ELR (cell line): ENCODE measurements around the gene ANGPT4.

Experiments used
- DNase-seq: peaks from one replicate; pipeline ENCODE4 v3.0.0-alpha.2; 2015; ENCODE audit warnings: low read depth

Gene ANGPT4

DNA sequence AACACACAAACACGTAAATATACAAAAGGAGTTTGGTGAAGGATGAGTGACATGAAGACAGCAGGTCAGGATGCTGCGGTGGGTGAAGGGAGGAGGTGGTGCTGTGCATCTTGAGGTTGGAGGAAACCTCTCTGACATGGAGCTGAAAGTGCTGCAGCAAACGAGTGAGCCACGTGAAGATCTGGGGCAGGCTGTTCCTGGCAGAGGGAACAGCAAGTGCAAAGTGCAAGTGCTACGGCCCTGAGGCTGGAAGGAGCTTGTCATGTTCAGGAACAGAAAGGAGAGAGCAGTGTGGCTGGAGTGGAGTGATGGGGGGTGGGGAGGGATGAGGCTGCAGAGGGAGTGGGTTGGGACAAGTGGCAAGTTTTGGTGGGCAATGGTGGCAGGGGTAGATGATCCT lies 24.8 kb upstream of the ANGPT4 start:
- DNase-seq: no peak

GRCh38 chr20:939606-940005 lies 23.5 kb upstream of the ANGPT4 start:
- no peak for DNase-seq

- DNase-seq: no peak
Observed at GRCh38 chr20:934186-934840, 18.2 kb upstream of the ANGPT4 start.

DNA sequence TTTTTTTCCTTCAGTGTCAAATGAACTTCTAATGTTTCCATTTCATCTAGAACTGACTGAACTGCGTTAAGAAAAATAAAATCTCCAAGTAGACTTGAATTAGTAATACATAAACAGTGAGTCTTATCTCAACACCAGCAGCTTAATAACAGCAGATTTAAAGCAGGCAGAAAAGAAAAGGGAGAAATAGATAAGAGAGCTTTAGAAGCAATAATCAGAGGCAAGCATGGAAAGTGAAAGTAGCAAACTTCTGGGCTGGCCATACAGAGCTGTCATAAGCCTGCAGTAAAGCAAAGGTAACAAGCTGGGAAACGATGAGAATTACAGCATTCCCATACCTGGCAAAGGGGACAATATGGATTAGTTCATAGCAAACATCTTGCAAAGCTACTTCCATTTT lies 16.9 kb upstream of the ANGPT4 start:
- no peak for DNase-seq

DNA sequence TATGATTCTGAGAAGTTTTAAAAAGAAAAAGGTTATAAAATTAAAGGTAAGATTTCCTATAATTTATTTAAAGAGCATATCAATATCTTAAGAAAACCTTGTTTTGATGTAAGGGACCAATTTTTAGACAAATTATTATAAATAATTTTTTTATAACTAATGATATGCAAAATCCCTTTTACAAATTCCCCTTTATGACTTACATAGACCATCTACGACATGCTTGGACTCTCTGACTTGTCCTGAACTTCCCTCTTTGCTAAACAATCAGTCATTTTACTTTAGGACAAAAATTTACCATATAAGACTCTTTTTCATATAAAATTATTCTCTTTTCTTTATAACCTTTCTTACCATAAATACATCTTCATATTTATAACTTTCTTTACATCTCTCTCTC lies 15.3 kb upstream of the ANGPT4 start:
- DNase-seq: peak; percentile 35

GRCh38 chr20:926670-927069 lies 10.5 kb upstream of the ANGPT4 start:
- DNase-seq: no peak

DNA sequence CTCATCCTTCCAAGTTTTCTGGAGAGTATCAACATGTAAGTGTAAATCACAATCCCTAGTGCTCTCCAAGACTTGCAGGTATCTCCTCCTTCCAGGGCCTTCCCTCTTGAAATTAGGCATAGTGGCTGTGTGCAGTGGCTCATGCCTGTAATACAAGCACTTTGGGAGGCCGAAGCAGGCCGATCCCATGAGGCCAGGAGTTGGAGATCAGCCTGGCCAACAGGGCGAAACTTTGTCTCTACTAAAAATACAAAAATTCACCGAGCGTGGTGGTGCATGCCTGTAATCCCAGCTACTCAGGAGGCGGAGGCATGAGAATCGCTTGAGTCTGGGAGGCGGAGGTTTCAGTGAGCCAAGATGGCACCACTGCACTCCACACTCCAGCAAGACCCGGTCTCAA lies 9.4 kb upstream of the ANGPT4 start:
- no peak for DNase-seq

- DNase-seq: no peak
Observed at GRCh38 chr20:924639-925038, 8.5 kb upstream of the ANGPT4 start.

DNA sequence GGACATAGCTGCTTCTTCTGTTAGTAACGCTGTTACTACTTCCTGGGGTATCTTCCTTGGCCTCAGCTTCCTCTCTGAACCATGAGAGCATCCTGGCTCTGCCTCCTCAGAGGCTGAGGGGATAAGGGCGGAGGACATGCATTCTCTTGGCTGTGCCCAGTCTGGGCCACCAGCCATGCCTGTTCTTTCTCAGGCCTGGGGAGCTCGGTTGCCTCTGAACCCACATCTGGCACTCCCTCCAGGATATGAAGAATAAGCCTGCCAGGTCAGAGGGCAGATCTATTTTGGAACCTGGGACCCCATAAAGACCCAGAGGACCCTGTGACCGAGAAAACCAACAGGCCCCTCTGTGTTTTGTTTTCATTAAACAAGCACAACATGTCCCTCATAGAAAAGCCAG lies 6.6 kb upstream of the ANGPT4 start:
- DNase-seq: no peak

DNA sequence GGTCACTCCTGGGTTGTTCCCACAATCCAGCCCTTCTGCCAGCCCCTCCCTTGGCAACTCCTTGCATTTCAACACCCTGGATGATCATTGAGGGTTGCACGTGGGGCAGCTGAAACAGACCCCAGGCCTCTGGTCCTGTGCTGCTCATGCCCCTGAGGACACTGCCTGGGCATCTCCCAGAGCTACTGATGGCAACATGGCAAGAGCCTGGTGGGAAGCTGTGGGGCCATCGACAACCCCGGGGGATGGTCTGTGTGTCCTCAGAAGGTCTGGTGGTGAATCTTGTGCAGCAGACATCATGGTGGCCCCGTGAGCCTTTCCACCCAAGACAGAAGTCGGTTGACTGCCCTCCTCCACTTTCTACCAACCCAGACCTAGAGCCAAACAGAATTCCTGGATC lies 4.9 kb upstream of the ANGPT4 start:
- no peak for DNase-seq

- no peak for DNase-seq
Observed at GRCh38 chr20:920311-920710, 4.2 kb upstream of the ANGPT4 start.

DNA sequence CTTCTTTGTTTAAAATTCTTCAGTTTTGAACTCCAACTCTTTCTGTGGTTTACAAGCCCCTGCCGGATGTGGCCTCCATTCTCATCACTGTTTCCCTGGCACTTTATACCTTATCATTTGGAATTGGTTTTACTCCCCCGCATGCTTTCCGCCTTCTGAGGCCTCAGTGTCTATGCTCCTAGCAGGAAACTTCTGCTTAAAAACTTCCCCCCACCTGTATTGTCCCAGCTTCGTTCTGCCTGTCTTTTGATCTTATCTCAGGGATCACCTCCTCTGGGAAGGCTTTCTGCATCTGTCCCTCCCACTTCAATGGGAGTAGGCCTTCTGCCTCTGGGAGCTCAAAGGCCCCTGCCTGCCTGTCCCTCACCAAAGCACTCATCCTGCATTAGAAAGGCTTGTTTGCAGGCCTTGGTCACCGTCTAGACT lies 3.4 kb upstream of the ANGPT4 start:
- no peak for DNase-seq

GRCh38 chr20:917416-917815 lies 1.3 kb upstream of the ANGPT4 start:
- no peak for DNase-seq

- DNase-seq: no peak
Observed at GRCh38 chr20:916825-917224, 691 bp upstream of the ANGPT4 start.

DNA sequence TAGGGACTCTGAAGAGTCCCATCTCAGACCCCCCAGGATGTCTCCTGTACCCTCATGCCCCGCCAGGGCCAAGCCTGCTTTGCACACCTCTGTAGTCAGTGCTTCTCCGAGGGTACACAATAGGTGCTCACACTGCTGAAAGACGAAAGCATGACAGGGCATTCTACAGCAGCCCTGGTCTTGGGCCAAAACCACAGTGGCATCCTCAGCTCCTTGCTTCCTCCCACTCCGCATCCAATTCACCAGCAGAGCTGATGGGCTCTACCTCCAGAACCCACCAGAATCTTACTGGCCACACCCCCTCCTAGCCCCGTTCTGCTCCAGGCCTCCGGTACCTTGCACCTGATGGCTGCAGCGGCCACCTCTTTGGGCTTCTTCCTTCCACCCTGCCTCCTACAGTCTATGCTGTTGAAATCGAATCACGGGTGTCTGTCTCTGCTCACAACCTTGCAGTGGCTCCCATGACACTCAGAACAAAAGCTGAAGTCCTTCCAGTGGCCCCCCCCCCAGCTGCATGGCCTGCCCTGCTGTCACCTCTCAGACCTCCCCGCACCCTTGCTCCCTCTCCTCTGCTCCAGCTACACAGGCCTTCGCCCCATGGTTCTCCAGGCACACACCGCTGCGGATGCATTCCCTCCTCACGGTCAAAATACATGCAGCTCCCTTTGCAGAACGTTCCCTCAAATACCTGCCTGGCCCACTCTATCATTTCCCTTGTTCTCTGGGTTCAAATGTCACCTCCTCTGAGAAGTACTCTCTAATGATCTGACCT lies 1.2 kb downstream of the ANGPT4 start:
- no peak for DNase-seq

- DNase-seq: no peak
Observed at GRCh38 chr20:913306-913849, 2.8 kb downstream of the ANGPT4 start.

GRCh38 chr20:911882-912600 lies 4.1 kb downstream of the ANGPT4 start:
- DNase-seq: no peak

DNA sequence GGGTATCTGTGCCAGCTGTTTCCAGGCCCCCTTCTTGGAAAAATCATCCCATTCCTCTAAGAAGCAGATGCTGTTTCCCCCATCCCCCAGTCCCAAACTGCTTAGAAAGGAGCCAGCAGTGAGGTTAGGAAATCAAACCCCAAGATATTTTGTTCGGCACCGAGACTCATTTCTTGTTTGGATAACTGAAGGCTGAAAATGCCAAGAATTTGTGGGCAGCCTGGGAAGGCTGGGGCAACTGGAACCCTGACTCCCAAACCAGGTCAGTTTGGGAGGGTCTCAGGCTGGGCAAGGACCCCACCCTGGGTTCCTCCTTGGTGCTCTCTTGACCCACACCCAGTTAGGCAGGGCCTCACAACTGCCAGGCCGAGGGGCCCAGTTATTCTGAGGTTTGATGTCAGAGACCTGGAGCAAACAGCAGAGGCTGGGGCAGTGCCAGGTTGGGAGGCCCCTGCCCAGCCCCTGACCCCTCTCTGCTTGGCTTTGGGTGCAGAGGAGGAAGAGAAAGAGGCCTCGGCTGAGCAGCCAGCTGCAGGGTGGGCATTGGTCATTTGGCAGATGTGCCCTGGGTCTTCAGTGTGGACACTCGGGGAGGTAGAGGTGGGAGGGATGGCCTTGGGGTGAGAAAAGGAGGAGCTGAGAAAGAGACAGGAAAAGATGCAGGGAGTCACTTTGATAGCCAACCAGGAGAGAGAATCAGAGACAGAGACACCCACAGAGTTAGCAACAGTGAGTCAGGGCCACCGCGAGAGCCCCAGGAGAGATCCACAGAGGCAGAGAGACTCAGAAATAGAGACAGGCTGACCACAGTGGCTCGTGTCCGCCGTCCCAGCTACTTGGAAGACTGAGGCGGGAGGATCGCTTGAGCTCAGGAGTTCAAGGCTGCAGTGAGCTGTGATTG lies 5.0 kb downstream of the ANGPT4 start:
- peak; percentile 30 for DNase-seq

DNA sequence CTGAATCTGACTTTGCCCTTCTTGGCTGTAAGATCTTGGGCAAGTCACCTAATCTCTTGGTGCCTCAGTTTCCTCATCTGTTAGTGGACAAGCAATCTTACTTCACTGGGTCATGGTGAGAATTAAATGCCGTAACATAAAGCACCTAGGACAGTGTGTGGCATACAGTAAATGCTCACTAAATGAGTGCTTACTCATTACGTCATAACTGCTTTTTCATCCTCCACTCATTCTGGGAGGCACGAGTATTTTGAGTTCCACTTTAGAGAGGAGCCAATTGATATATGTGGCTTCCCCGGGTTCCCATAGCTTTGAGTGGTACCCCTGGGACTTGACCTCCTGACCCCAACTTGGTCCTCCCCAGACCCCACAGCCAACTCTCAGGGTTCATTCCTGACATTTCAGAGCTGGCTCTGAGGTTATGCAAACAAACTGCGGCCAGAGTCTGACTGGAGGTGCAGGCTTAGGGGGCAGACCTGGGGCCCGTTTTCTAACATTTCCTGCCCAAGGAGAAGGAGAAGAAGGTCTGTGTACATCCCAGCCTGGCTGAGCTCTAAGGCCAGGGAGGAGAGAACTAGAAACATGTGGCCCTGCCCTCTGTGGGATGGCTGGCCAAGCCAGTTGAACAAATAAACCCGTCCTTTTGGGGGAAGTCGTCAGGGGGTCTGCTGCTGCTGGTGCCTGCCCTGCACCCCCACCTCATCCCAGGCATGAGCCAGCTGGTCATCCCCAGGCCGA lies 5.8 kb downstream of the ANGPT4 start:
- no peak for DNase-seq

GRCh38 chr20:909641-910040 lies 6.5 kb downstream of the ANGPT4 start:
- DNase-seq: no peak

DNA sequence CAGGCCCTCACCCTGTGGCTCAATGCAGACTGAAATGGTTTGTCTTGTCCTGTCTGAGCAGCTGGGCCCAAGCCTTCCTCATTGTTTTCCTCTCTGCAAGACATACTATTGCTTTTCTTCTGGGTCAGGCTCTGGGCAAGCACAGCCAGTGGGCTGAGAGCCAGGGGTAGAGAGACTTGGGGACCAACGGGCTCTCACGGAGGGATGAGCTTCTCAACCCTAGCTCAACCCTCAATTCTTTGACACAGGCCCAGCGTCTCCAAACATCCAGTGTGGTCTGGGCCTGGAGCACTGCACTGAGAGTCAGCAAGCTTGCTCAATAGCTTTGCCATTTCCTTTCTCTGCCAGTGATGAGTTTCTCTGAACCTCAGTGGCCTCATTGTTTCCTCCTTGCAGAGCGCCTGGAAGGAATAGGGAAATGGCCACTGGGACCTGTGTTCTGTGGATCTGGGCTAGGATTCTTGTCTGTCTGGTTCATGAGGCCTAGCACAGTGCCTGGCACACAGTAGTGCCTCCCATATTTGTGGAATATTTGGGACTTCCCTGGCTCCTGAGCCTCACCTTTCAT lies 9.3 kb downstream of the ANGPT4 start:
- no peak for DNase-seq
